HG02840 (cell line): ENCODE results near the gene TRAM1L1.

ENCODE experiments used
- ATAC-seq: cut with Tn5 transposase; IDR thresholded peaks from one replicate; pipeline ENCODE4 v1.9.1; 2021; ENCODE audit warnings: mild to moderate bottlenecking, moderate library complexity, moderate number of reproducible peaks; ENCODE audit not compliant: unreplicated experiment, low FRiP score

Gene TRAM1L1

DNA sequence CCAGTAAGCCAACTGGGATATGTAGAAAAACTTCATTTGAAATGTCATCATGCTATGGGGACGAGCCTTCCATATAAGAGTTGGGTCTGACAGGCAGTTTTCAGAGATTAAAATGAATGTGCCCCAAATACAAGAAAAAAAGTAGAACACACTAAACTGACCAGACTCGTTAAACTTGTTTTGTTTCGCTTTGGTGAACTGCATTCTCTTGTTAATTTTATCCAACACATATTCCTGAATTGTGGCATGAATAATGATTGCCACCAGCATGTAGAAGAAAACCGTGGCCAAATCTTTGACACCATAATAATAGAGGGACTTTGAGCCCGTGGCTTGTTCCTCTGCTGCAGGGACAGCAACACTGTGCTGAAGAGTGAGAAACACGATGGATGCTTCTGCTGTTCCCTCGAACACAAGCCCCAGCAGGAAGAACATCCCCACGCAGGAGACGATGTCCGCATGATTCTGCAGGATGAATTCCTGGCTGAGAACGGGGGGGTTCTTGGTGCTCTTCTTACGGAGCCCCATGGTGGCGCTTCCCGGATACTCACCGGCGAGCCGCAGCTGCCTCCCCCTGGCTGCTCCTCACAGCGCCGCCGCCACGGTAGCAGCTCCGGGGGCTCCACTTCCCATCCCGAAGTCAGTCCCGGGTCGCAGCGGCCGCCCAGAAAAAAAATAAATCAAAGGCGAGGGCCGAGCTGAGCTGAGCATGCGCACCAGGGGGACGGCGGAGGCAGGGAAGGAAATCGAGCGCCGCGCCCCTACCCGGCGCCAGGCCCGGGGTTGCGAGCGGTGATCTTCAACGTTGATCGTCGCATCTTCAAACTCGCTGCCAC lies at the start of gene TRAM1L1:
Gene TRAM1L1 (minus strand): TSS at position 711 of the 836 bp plus-strand sequence. CDS start 183 bp downstream, at position 528.
- no peak for ATAC-seq

DNA sequence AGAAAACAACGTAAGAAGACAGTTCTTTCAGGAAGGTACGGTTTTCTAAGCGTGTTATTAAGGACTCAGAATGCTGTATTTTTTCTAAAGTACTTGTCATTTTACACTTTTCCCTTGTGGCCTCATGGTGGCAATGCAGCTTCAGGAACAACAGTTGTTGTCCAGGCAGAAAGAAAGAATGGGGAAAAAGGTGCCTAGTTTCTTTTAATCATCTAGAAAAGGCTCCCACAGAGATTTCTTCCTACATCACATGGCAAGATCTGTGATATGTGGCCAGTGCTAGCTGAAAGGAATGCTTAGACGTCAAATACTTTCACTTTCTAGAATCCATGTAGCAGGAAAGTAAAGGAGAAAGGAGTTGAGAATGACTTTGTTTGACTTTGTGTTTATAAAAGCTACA lies 49.0 kb upstream of the TRAM1L1 start:
- ATAC-seq = no peak

DNA sequence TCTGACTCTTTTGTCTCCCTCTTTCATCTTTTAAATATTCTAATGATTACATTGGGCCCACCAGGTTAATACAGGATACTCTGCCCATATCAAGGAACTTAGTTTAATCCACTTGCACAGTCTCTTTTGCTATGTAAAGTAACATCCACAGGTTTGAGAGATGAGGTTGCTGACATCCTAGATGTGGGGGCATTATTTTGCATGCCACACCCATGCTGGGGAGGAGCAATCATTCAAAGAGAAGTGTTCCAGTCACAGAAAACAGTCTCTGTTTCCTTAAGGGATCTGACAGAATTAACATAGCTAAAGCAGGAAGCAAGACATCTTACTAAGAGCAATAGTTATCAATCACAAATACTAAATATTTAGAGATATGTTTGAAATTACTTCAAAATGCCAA lies 11.5 kb upstream of the TRAM1L1 start:
- no peak for ATAC-seq

DNA sequence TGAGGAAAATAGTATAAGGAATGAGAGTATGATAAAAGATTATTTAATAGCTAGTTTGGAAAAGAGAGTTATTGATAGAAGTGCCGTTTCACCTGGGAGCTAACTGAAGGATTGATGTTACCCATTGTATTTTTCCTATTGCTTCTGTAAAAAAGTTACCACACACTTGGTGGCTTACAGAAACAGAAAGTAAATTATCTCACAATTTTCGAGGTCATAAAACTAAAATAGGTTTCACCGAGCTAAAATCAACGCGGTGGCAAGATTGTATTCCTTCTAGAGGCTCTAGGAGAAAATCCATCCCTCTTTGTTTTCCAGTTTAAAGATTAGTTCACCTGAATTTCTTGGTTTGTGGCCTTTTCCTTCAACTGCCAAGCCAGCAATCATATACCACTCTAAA lies 11.1 kb upstream of the TRAM1L1 start:
- no peak for ATAC-seq

DNA sequence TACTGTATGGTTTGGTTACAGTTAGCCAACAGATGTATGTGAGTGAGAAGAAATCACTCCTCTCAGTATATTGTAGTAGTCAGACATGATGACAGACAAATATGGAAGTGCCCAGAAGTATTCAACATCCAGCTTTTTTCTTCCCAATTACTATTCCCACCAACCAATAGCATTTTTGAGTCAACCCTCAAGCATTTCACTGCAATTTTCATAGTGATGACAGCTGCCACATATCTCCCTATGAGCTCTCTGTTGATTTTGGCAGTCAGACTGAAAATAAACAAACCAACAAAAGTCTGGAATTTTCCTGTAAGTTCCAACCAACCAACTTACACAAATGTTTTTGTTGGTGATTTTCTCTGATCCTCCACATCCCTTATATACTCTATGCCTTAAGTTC lies 8.2 kb upstream of the TRAM1L1 start:
- ATAC-seq = no peak

DNA sequence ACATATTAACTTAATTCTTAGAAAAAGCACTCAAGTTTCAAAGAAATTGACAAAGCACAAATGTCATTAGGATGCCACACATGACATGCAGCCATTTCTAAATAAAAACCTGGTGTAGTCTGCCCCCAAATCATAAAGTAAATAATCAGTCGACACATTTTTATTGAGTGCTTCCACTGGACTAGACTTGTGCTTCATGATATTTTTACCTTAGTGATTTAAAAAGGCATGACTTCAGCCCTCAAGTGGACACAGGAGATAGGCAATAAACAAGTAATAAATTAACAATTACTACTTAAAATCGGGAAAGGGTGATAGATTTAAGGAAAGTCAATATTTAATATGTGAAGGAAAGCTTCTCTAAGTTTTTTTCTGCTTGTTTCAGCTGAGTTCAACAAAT lies 7.6 kb downstream of the TRAM1L1 start:
- no peak for ATAC-seq

DNA sequence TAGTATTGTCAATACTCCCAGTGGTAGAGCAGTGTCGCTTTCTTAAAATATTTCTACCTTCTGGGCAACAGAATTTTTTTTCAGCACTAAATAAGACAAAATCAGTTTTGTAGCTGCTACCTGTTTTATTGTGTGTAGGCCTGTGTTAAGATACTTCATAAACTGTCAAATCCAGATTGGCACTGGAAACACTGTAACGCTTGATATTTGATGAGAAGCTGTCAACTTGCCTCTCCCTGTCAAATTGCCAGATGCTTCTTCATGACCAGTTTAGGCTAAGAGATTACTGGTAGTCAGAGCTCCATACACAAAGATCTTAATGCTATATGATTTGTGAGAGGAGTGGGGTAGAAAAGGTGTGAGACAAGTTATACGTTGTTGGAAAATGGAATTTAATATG lies 17.3 kb downstream of the TRAM1L1 start:
- ATAC-seq = no peak

DNA sequence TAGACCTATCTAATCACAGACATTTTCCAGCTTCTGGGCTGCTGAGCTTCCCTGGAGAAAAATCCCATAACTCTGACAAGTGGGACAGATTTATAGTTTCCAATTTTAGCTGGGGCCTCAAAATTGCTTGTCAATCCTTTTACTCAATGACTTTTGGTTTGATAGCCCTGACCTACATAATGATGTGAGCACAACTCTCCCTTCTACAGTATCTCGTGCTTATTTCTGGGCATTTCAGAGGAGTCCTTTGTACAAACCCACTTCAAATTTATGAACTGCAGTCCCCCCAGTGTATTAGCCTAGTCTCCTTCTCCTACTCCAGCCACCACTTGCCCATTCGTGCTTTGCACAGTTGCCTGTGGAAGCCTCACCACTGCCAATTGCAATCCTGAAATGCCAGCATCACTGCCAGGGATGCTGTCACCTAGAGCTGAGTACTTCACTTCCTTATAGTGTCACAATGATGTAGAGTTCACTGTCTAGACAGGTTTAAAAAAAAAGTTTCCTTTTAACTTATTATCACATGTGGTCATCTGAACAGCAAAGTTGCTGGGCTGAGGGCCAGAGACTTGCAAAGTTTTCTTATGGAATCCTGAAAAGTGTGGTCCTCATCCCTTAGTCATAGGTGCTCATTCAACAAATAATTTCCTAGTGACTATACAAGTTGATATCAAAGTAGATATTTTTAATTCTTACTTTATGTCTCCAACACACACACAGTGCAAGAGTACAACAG lies 21.2 kb downstream of the TRAM1L1 start:
- no peak for ATAC-seq

DNA sequence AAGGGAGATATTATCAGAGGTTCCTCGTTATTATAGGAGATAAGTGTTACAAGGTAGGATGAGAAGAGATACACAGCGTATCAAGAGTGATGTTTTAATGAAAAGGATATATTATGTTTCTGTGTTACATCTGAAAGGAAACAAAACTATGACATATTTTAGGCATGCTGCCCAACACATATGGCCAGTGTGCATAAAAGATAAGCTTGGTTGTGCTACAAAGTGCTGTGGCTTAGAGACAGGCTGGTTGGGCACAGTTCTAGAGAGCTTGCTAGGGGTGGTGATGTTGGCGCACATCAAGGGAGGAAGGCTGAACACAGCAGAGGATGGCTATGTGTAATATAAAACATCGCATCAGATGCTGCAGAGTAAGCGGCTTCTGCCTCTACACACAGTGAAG lies 42.4 kb downstream of the TRAM1L1 start:
- no peak for ATAC-seq
